ENCODE data around the gene CPM.
"Not testable (repeated sequence)": the region's sequence is repeated elsewhere in the genome, so short reads cannot be mapped to it uniquely, and the experiment has no call there.

Gene CPM

GRCh38 chr12:68803948-68804656, 128.9 kb downstream of the CPM start:
- no peak for DNase-seq

GRCh38 chr12:68802911-68803651, 129.9 kb downstream of the CPM start:
- DNase-seq = not testable (repeated sequence)

- DNase-seq = not testable (repeated sequence)
Measured at GRCh38 chr12:68802372-68802745, 130.6 kb downstream of the CPM start.
